ENCODE results near the gene NDUFAF8. TPM values are rescaled to one million over a fixed set of nuclear protein-coding genes. Genes with fewer than 3 reads are reported as not detected.

The NDUFAF8 gene
- total RNA-seq, 1 donor = 9.3 TPM

GRCh38 chr17:81259058-81259605 lies 20.0 kb downstream of the NDUFAF8 start:
- H3K4me1 ChIP-seq (ENCODE audit: insufficient read depth, low read length) = peaks cover 16% of the 10 kb centered on the region
- no peaks in the 10 kb centered on the region for H3K27me3 ChIP-seq (ENCODE audit: insufficient read depth, low read length)
- H3K4me3 ChIP-seq (ENCODE audit: low read length) = no peak overlapping the region
- no peaks in the 10 kb centered on the region for H3K9me3 ChIP-seq (ENCODE audit: low read depth, low read length)

- Histone ChIP-seq H3K4me1 (ENCODE audit: insufficient read depth, low read length) (peaks cover 8% of the 10 kb centered on the region), H3K27me3 (ENCODE audit: insufficient read depth, low read length) (no peaks in the 10 kb centered on the region), H3K9me3 (ENCODE audit: low read depth, low read length) (no peaks in the 10 kb centered on the region), H3K4me3 (ENCODE audit: low read length) (no peak overlapping the region)
These were observed 21.1 kb downstream of the NDUFAF8 start for GRCh38 chr17:81260171-81260570.

- no peaks in the 10 kb centered on the region for H3K27me3 ChIP-seq (ENCODE audit: insufficient read depth, low read length)
- no peaks in the 10 kb centered on the region for H3K9me3 ChIP-seq (ENCODE audit: low read depth, low read length)
- no peak overlapping the region for H3K4me3 ChIP-seq (ENCODE audit: low read length)
- H3K4me1 ChIP-seq (ENCODE audit: insufficient read depth, low read length) = peaks cover 3% of the 10 kb centered on the region
These were observed 21.5 kb downstream of the NDUFAF8 start for GRCh38 chr17:81260641-81261040.

- H3K4me1 ChIP-seq (ENCODE audit: insufficient read depth, low read length) = no peaks in the 10 kb centered on the region
- no peak overlapping the region for H3K4me3 ChIP-seq (ENCODE audit: low read length)
- H3K9me3 ChIP-seq (ENCODE audit: low read depth, low read length) = no peaks in the 10 kb centered on the region
- H3K27me3 ChIP-seq (ENCODE audit: insufficient read depth, low read length) = no peaks in the 10 kb centered on the region
These were observed 22.0 kb downstream of the NDUFAF8 start for GRCh38 chr17:81261096-81261495.

GRCh38 chr17:81261582-81262336 lies 22.6 kb downstream of the NDUFAF8 start:
- no peak overlapping the region for H3K4me3 ChIP-seq (ENCODE audit: low read length)
- H3K27me3 ChIP-seq (ENCODE audit: insufficient read depth, low read length) = no peaks in the 10 kb centered on the region

GRCh38 chr17:81263371-81264181 lies 24.5 kb downstream of the NDUFAF8 start:
- no peak overlapping the region for H3K4me3 ChIP-seq (ENCODE audit: low read length)
- H3K27me3 ChIP-seq (ENCODE audit: insufficient read depth, low read length) = no peaks in the 10 kb centered on the region
- H3K4me1 ChIP-seq (ENCODE audit: insufficient read depth, low read length) = peaks cover 9% of the 10 kb centered on the region
- H3K9me3 ChIP-seq (ENCODE audit: low read depth, low read length) = no peaks in the 10 kb centered on the region

More at GRCh38 chr17:81261582-81262336, 22.6 kb downstream of the NDUFAF8 start:
- Histone ChIP-seq H3K4me1 (ENCODE audit: insufficient read depth, low read length) (no peaks in the 10 kb centered on the region), H3K9me3 (ENCODE audit: low read depth, low read length) (no peaks in the 10 kb centered on the region)

- Histone ChIP-seq H3K9me3 (ENCODE audit: low read depth, low read length) (no peaks in the 10 kb centered on the region), H3K27me3 (ENCODE audit: insufficient read depth, low read length) (no peaks in the 10 kb centered on the region), H3K4me1 (ENCODE audit: insufficient read depth, low read length) (peaks cover 9% of the 10 kb centered on the region), H3K4me3 (ENCODE audit: low read length) (no peak overlapping the region)
These were observed 25.5 kb downstream of the NDUFAF8 start for GRCh38 chr17:81264640-81265039.

- Histone ChIP-seq H3K27me3 (ENCODE audit: insufficient read depth, low read length) (no peaks in the 10 kb centered on the region), H3K4me3 (ENCODE audit: low read length) (no peak overlapping the region), H3K4me1 (ENCODE audit: insufficient read depth, low read length) (peaks cover 9% of the 10 kb centered on the region), H3K9me3 (ENCODE audit: low read depth, low read length) (no peaks in the 10 kb centered on the region)
These were observed 26.5 kb downstream of the NDUFAF8 start for GRCh38 chr17:81265576-81265975.

- Histone ChIP-seq H3K27me3 (ENCODE audit: insufficient read depth, low read length) (no peaks in the 10 kb centered on the region), H3K9me3 (ENCODE audit: low read depth, low read length) (no peaks in the 10 kb centered on the region), H3K4me3 (ENCODE audit: low read length) (no peak overlapping the region), H3K4me1 (ENCODE audit: insufficient read depth, low read length) (peaks cover 15% of the 10 kb centered on the region)
These were observed 28.4 kb downstream of the NDUFAF8 start for GRCh38 chr17:81267390-81268067.

GRCh38 chr17:81270279-81270678 lies 31.2 kb downstream of the NDUFAF8 start:
- no peaks in the 10 kb centered on the region for H3K27me3 ChIP-seq (ENCODE audit: insufficient read depth, low read length)
- peaks cover 28% of the 10 kb centered on the region for H3K4me1 ChIP-seq (ENCODE audit: insufficient read depth, low read length)
- H3K4me3 ChIP-seq (ENCODE audit: low read length) = no peak overlapping the region
- no peaks in the 10 kb centered on the region for H3K9me3 ChIP-seq (ENCODE audit: low read depth, low read length)

- Histone ChIP-seq H3K4me3 (ENCODE audit: low read length) (no peak overlapping the region), H3K9me3 (ENCODE audit: low read depth, low read length) (no peaks in the 10 kb centered on the region), H3K27me3 (ENCODE audit: insufficient read depth, low read length) (no peaks in the 10 kb centered on the region), H3K4me1 (ENCODE audit: insufficient read depth, low read length) (peaks cover 28% of the 10 kb centered on the region)
These were observed 32.1 kb downstream of the NDUFAF8 start for GRCh38 chr17:81271226-81271625.

GRCh38 chr17:81272616-81273015 lies 33.5 kb downstream of the NDUFAF8 start:
- Histone ChIP-seq H3K27me3 (ENCODE audit: insufficient read depth, low read length) (no peaks in the 10 kb centered on the region), H3K4me1 (ENCODE audit: insufficient read depth, low read length) (peaks cover 23% of the 10 kb centered on the region), H3K9me3 (ENCODE audit: low read depth, low read length) (no peaks in the 10 kb centered on the region), H3K4me3 (ENCODE audit: low read length) (no peak overlapping the region)

GRCh38 chr17:81273698-81274470 lies 34.8 kb downstream of the NDUFAF8 start:
- Histone ChIP-seq H3K27me3 (ENCODE audit: insufficient read depth, low read length) (no peaks in the 10 kb centered on the region), H3K4me3 (ENCODE audit: low read length) (no peak overlapping the region), H3K9me3 (ENCODE audit: low read depth, low read length) (no peaks in the 10 kb centered on the region), H3K4me1 (ENCODE audit: insufficient read depth, low read length) (peaks cover 19% of the 10 kb centered on the region)

GRCh38 chr17:81274471-81274855 lies 35.3 kb downstream of the NDUFAF8 start:
- Histone ChIP-seq H3K4me3 (ENCODE audit: low read length) (no peak overlapping the region), H3K9me3 (ENCODE audit: low read depth, low read length) (no peaks in the 10 kb centered on the region), H3K4me1 (ENCODE audit: insufficient read depth, low read length) (peaks cover 19% of the 10 kb centered on the region), H3K27me3 (ENCODE audit: insufficient read depth, low read length) (no peaks in the 10 kb centered on the region)
